Stomach (tissue), 9 donors: Measurements from ENCODE around the gene HCRT. TPM values are rescaled to one million over a fixed set of nuclear protein-coding genes. Genes with fewer than 3 reads are reported as not detected.

Experiments
- DNase-seq, 2 donors: peaks; one replicate each; pipeline versions ENCODE4 v3.0.0 to v3.0.0-alpha.2; 2013 to 2019
- H3K27ac ChIP-seq, 5 donors: fragments of 200-600 bp in 4 of 5; sonication (generic) in 4 of 5; one replicate each; pipeline ENCODE4 v1.5.1; 2013 to 2019; ENCODE audit warnings: mild to moderate bottlenecking in 1 of 5, moderate library complexity in 1 of 5
- H3K27me3 ChIP-seq, 3 donors: fragments of 200-600 bp; sonication (generic); one replicate each; pipeline ENCODE4 v1.5.1; 2017 to 2019; ENCODE audit warnings: mixed run types in 1 of 3
- H3K36me3 ChIP-seq, 4 donors: fragments of 200-600 bp; sonication (generic); 1 replicate in 3 of 4; 2 replicates in 1 of 4; pipeline ENCODE4 v1.5.1; 2016 to 2019
- H3K4me1 ChIP-seq, 4 donors: fragments of 200-600 bp; sonication (generic); one replicate each; pipeline ENCODE4 v1.5.1; 2016 to 2019
- H3K4me3 ChIP-seq, 4 donors: fragments of 200-600 bp; sonication (generic) in 3 of 4; one replicate each; pipeline ENCODE4 v1.5.1; 2016 to 2019; ENCODE audit warnings: mild to moderate bottlenecking in 1 of 4
- H3K9me3 ChIP-seq, 4 donors: fragments of 200-600 bp; sonication (generic); one replicate each; pipeline ENCODE4 v1.5.1; 2016 to 2019
- CTCF ChIP-seq, 7 experiments: fragments of 450-650 bp in 4 of 7; fragments of 200-600 bp in 3 of 7; sonication (generic) in 3 of 7; IDR thresholded peaks; one replicate each; pipeline ENCODE4 v1.5.1; 2016 to 2019; ENCODE audit warnings: antibody characterized with exemption in 7 of 7, control low read depth in 2 of 7, mild to moderate bottlenecking in 1 of 7
- EP300 ChIP-seq: sonication (generic); formaldehyde crosslinking; IDR thresholded peaks from one replicate; pipeline ENCODE4 v1.6.1; 2017; ENCODE audit warnings: antibody characterized with exemption
- POLR2A ChIP-seq, 4 donors: fragments of 450-650 bp; IDR thresholded peaks; one replicate each; pipeline ENCODE4 v1.6.1; 2016; ENCODE audit warnings: antibody characterized with exemption in 4 of 4, control low read depth in 2 of 4, mild to moderate bottlenecking in 1 of 4, moderate library complexity in 1 of 4
- POLR2AphosphoS5 ChIP-seq, 3 donors: sonication (generic); formaldehyde crosslinking; IDR thresholded peaks; one replicate each; pipeline ENCODE4 v1.6.1; 2016; ENCODE audit warnings: antibody characterized with exemption in 3 of 3
- WGBS, 5 donors: extraction: QIAGEN DNeasy Blood & Tissue Kit in 3 of 5; methylation state at CpG; one replicate each; pipeline versions ENCODE4 v1.1.5 to v1.1.7; 2013 to 2018; 5-methylcytosine and 5-hydroxymethylcytosine counted together
- intact Hi-C: fragments of 100-400 bp; cut with DNase I; formaldehyde crosslinking; loops from one replicate; pipeline ENCODE4 v1.15.1; 2023; ENCODE audit warnings: low total_unique reads
- polyA plus RNA-seq, 3 donors: library from polyadenylated mRNA; stranded (reverse); fragments of 200-250 nt; gene quantifications; one replicate each; pipeline ENCODE4 v1.2.3, GENCODE V29; 2013
- total RNA-seq, 5 donors: library from RNA; depleted of rRNA; stranded (reverse); fragments of >200 nt; gene quantifications; one replicate each; pipeline versions ENCODE4 v1.1.0 to v1.2.3, GENCODE V29; 2014 to 2016
- donor health status: healthy with polysubstance abuse.
- donor health status: Bipolar disorder and iron deficiency.
- donor health status: healthy.

HCRT gene
- total and polyA plus RNA-seq, 8 donors, result not detected

- Histone ChIP-seq H3K27me3 (no peaks in the 10 kb centered on the region), H3K9me3 (no peaks in the 10 kb centered on the region), H3K27ac (no peak overlapping the region), H3K36me3 (peaks cover 27 to 96% (median 90%) of the 10 kb centered on the region in 4 donors), H3K4me3 (no peak overlapping the region), H3K4me1 (peaks cover 0 to 16% (median 13%) of the 10 kb centered on the region in 4 donors)
- TF ChIP-seq CTCF (IDR thresholded peaks at IDR 0.05) (no peak), EP300 (no peak), POLR2AphosphoS5 (IDR thresholded peaks at IDR 0.05) (no peak), POLR2A (IDR thresholded peaks at IDR 0.05) (no peak)
- DNase-seq, result no peak
- 94 to 100% (median 96%) methylated on average over 2 of the region's 2 CpGs for WGBS, 5 donors
- intact Hi-C loops, result no loop called here
Observed at GRCh38 chr17:42203354-42203753, 18.1 kb upstream of the HCRT start.

- WGBS, 5 donors, result 94 to 99% (median 97%) methylated on average over 5 of the region's 5 CpGs
Observed at GRCh38 chr17:42202696-42203095, 17.4 kb upstream of the HCRT start.

GRCh38 chr17:42202159-42202558 is 16.9 kb upstream of the HCRT start:
- TF ChIP-seq POLR2A (IDR thresholded peaks at IDR 0.05) (no peak), EP300 (no peak), CTCF (IDR thresholded peaks at IDR 0.05) (no peak), POLR2AphosphoS5 (IDR thresholded peaks at IDR 0.05) (no peak)
- WGBS, 5 donors, result 83 to 99% (median 94%) methylated on average over 1 to 6 of the region's 6 CpGs
- intact Hi-C loops, result no loop called here
- Histone ChIP-seq H3K9me3 (no peaks in the 10 kb centered on the region), H3K27ac (peak overlapping the region in 1 of 5 donors; percentile 23), H3K4me1 (peaks cover 0 to 16% (median 13%) of the 10 kb centered on the region in 4 donors), H3K36me3 (peaks cover 24 to 84% (median 78%) of the 10 kb centered on the region in 4 donors), H3K27me3 (no peaks in the 10 kb centered on the region), H3K4me3 (no peak overlapping the region)
- no peak for DNase-seq

More at GRCh38 chr17:42202696-42203095, 17.4 kb upstream of the HCRT start:
- H3K27me3 ChIP-seq, result no peaks in the 10 kb centered on the region
- intact Hi-C loops, result no loop called here
- H3K4me1 ChIP-seq, result peaks cover 0 to 16% (median 13%) of the 10 kb centered on the region in 4 donors
- no peak for DNase-seq
- H3K27ac ChIP-seq, result peak overlapping the region in 1 of 5 donors; percentile 23
- no peak overlapping the region for H3K4me3 ChIP-seq
- TF ChIP-seq EP300 (no peak), CTCF (IDR thresholded peaks at IDR 0.05) (no peak), POLR2A (IDR thresholded peaks at IDR 0.05) (no peak), POLR2AphosphoS5 (IDR thresholded peaks at IDR 0.05) (no peak)
- H3K9me3 ChIP-seq, result no peaks in the 10 kb centered on the region
- H3K36me3 ChIP-seq, result peaks cover 27 to 89% (median 83%) of the 10 kb centered on the region in 4 donors

GRCh38 chr17:42201458-42201772 is 16.2 kb upstream of the HCRT start:
- H3K27me3 ChIP-seq, result no peaks in the 10 kb centered on the region
- intact Hi-C loops, result no loop called here
- WGBS, 5 donors, result 71 to 77% (median 74%) methylated on average over 10 of the region's 10 CpGs
- H3K9me3 ChIP-seq, result no peaks in the 10 kb centered on the region
- H3K36me3 ChIP-seq, result peaks cover 18 to 76% (median 70%) of the 10 kb centered on the region in 4 donors
- DNase-seq, result no peak
- H3K4me1 ChIP-seq, result peaks cover 0 to 16% (median 13%) of the 10 kb centered on the region in 4 donors
- no peak for TF ChIP-seq CTCF (IDR thresholded peaks at IDR 0.05)
- no peak for TF ChIP-seq POLR2A (IDR thresholded peaks at IDR 0.05)
- TF ChIP-seq EP300, result no peak
- TF ChIP-seq POLR2AphosphoS5 (IDR thresholded peaks at IDR 0.05), result no peak
- peak overlapping the region in 3 of 5 donors; percentile 27 to 61 (median 56) for H3K27ac ChIP-seq
- no peak overlapping the region for H3K4me3 ChIP-seq
